GM10248 (cell line): ENCODE measurements around the gene PTPRN2.

ENCODE experiments used
- CTCF ChIA-PET: fragments of 300-600 bp; sonication (Branson Sonifier 250); formaldehyde crosslinking; extraction: SDS; loops from one replicate; lab custom pipeline; 2021; ENCODE audit warnings: antibody characterized with exemption; lab: Yijun Ruan, JAX
- POLR2A ChIA-PET: fragments of 350-650 bp; sonication (Branson Sonifier 250); formaldehyde crosslinking; extraction: SDS; loops from one replicate; lab custom pipeline; 2020; ENCODE audit warnings: antibody characterized with exemption; lab: Yijun Ruan, JAX
- DNase-seq: peaks from one replicate; pipeline ENCODE4 v3.0.0; 2012; ENCODE audit errors: extremely low spot score
- CTCF ChIP-seq: IDR thresholded peaks from 2 replicates; pipeline ENCODE4 v1.5.1; 2012; ENCODE audit warnings: mild to moderate bottlenecking, low read depth; ENCODE audit errors: extremely low read depth, missing control alignments, control extremely low read depth

The PTPRN2 gene

GRCh38 chr7:157617401-157617800 lies 970.2 kb downstream of the PTPRN2 start:
- ChIA-PET POLR2A (no interaction called here), CTCF (no interaction called here)
- no peak for TF ChIP-seq CTCF
- no peak for DNase-seq

GRCh38 chr7:157616931-157617330 lies 970.7 kb downstream of the PTPRN2 start:
- no peak for TF ChIP-seq CTCF
- POLR2A ChIA-PET, result no interaction called here
- no peak for DNase-seq
- CTCF ChIA-PET, result no interaction called here

- TF ChIP-seq CTCF, result no peak
- POLR2A ChIA-PET, result no interaction called here
- CTCF ChIA-PET, result no interaction called here
- no peak for DNase-seq
These were observed 971.2 kb downstream of the PTPRN2 start for GRCh38 chr7:157616426-157616825.

- no peak for TF ChIP-seq CTCF
- POLR2A ChIA-PET, result no interaction called here
- CTCF ChIA-PET, result no interaction called here
- no peak for DNase-seq
These were observed 971.8 kb downstream of the PTPRN2 start for GRCh38 chr7:157615852-157616251.

GRCh38 chr7:157615101-157615817 lies 972.4 kb downstream of the PTPRN2 start:
- CTCF ChIA-PET, result no interaction called here
- no peak for TF ChIP-seq CTCF
- DNase-seq, result no peak
- POLR2A ChIA-PET, result no interaction called here

- DNase-seq, result no peak
- ChIA-PET POLR2A (no interaction called here), CTCF (no interaction called here)
- TF ChIP-seq CTCF, result no peak
These were observed 973.1 kb downstream of the PTPRN2 start for GRCh38 chr7:157614457-157615020.
